NCI-H2227 (cell line): ENCODE results near the gene INSRR.

ENCODE experiments used
- DNase-seq: peaks from one replicate; lab custom pipeline; 2025; ENCODE audit not compliant: unreplicated experiment; lab: John Stamatoyannopoulos, UW

Gene INSRR

GRCh38 chr1:156894711-156895454 lies 36.0 kb upstream of the INSRR start:
- DNase-seq: no peak

- no peak for DNase-seq
These were observed 35.1 kb upstream of the INSRR start for GRCh38 chr1:156894001-156894400.

GRCh38 chr1:156893048-156893953 lies 34.4 kb upstream of the INSRR start, which contains the start of gene PEAR1:
TSS of gene PEAR1 (plus strand) at chr1:156893718. CDS start at chr1:156903927, 10,209 bp downstream.
- DNase-seq: no peak

- peak; percentile 94 for DNase-seq
These were observed 33.5 kb upstream of the INSRR start for GRCh38 chr1:156892190-156893047.

- peak; percentile 87 for DNase-seq
These were observed 31.1 kb upstream of the INSRR start for GRCh38 chr1:156889802-156890580.

GRCh38 chr1:156887734-156888133 lies 28.8 kb upstream of the INSRR start:
- peak; percentile 66 for DNase-seq

GRCh38 chr1:156887317-156887716 lies 28.4 kb upstream of the INSRR start:
- peak; percentile 63 for DNase-seq

GRCh38 chr1:156886583-156887281 lies 27.8 kb upstream of the INSRR start:
- peak; percentile 28 for DNase-seq

- DNase-seq: no peak
These were observed 27.0 kb upstream of the INSRR start for GRCh38 chr1:156885880-156886355.

- DNase-seq: no peak
These were observed 26.4 kb upstream of the INSRR start for GRCh38 chr1:156885314-156885713.

- no peak for DNase-seq
These were observed 25.8 kb upstream of the INSRR start for GRCh38 chr1:156884560-156885184.

GRCh38 chr1:156883919-156884318 lies 25.0 kb upstream of the INSRR start:
- DNase-seq: no peak

- DNase-seq: no peak
These were observed 23.6 kb upstream of the INSRR start for GRCh38 chr1:156882543-156882942.

GRCh38 chr1:156881663-156882062 lies 22.7 kb upstream of the INSRR start:
- peak; percentile 33 for DNase-seq

- no peak for DNase-seq
These were observed 22.2 kb upstream of the INSRR start for GRCh38 chr1:156881101-156881500.

GRCh38 chr1:156880473-156880872 lies 21.6 kb upstream of the INSRR start:
- no peak for DNase-seq

- DNase-seq: no peak
These were observed 21.0 kb upstream of the INSRR start for GRCh38 chr1:156879876-156880275.

GRCh38 chr1:156877433-156878170 lies 18.7 kb upstream of the INSRR start:
- DNase-seq: no peak
